HG03060 (cell line): ENCODE results near the gene PUM1.
"Not testable (repeated sequence)": the region's sequence is repeated elsewhere in the genome, so short reads cannot be mapped to it uniquely, and the experiment has no call there.

Source experiments
- ATAC-seq: cut with Tn5 transposase; IDR thresholded peaks from one replicate; pipeline ENCODE4 v1.9.1; 2021; ENCODE audit warnings: low read depth, moderate number of reproducible peaks; ENCODE audit not compliant: unreplicated experiment

The PUM1 gene

DNA sequence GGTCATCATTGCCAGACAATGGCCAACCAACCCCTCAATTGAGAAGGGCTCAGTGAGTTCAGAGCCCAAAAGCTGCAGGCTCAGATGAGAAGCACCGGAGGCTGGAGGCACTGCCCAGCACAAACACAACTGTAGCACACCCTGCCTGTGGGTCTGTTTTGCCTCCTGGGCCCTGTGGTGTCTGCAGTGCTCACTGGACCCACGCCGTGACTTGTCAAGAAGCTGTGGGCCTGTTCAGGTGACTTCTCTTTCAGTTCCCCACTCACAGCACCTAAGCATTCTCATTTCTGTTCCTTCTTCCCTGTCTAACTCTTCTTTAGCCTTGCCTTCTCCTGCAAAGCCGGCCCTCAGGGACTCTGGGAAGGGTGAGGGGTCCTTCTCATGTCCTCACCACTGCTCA, 129.8 kb downstream of the PUM1 start:
- ATAC-seq = not testable (repeated sequence)

DNA sequence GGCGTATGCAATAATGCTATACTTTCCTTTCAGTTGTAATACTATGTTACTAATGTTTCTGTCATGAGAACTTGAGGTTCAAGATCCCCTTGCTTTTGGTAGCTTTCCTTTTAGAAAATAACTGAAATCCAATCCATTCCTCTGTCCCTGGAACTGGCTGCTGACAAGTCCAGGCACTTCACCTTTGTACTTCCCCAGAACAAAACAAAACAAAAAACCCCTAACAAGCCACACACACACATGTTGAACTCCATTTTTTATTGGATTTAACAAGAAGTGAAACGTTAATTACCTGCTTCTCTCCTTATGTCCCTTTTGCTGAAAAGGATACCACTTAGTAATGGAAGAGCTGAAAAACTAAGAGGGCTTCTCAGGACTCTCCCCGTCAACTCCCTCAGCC, 130.9 kb downstream of the PUM1 start:
- no peak for ATAC-seq

- no peak for ATAC-seq
Observed at GRCh38 chr1:30933874-30934252, 131.7 kb downstream of the PUM1 start.

GRCh38 chr1:30930631-30931173, 134.8 kb downstream of the PUM1 start:
- no peak for ATAC-seq

- no peak for ATAC-seq
Observed at GRCh38 chr1:30929944-30930525, 135.5 kb downstream of the PUM1 start.

DNA sequence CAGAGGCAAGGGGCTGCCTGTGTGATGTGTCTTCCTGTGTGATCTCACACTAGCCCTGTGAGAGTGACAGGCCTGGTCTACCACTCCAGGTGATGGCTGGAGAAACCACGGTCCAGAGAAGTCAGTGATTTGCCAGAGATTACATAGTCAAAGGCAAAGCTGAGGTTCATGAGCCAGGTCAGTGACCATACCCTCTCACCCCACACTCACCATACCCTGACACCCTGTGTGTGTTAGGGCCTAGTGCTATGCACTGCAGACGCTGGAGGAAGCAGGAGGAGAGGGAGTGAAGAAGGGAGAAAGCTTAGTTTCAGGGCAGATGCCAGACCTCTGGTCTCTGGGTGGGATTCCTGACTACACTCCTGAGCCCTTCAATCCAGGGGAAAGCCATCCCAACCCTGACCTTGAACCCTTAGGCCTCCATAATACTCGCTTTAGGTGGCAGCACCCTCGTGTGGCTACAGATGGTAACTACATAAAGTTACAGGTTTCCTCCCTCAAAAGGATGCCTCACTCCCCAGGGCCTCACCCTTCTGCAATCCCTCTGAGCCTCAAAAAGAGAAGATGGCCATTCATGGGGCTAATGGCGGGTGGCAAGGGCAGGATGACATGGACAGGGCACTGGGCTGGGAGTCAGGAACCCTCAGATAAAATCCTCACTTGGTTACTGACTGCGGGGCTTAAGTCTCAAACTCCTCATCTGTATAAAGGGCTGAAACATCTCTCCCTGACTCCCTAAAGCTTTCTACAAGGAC, 136.2 kb downstream of the PUM1 start:
- ATAC-seq = no peak

- ATAC-seq = no peak
Observed at GRCh38 chr1:30928789-30929134, 136.8 kb downstream of the PUM1 start.

DNA sequence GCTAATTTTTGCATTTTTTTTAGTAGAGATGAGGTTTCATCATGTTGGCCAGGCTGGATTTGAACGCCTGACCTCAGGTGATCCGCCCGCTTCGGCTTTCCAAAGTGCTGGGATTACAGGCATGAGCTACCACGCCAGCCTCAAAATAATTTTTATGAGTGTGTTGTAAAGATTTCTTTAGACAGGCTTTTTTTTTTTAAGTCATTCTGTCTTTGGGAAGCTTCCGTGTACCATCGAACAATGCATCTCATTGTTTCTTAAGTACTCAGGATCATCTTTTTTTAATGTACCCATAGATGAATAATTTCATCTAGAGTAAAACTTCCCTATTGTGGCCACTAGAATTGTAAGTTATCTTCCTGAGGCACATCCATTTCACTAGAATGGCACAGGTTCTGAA, 137.3 kb downstream of the PUM1 start:
- ATAC-seq = no peak

- ATAC-seq = no peak
Observed at GRCh38 chr1:30927448-30927847, 138.1 kb downstream of the PUM1 start.

DNA sequence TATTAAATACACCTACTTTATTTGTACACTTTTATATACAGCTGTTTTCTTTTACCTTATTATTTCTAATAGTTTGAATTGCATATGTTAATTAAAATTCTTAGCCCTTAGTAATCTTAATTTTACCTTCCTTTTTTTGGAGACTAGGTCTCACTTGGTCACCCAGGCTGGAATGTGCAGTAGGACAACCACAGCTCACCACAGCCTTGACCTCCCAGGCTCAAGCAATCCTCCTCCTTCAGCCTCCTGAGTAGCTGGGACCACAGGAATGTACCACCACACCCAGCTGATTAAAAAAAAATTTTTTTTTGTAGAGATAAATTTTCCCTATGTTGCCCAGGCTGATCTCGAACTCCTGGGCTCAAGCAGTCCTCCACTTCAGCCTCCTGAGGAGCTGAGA, 141.9 kb downstream of the PUM1 start:
- no peak for ATAC-seq

GRCh38 chr1:30920827-30921226, 144.7 kb downstream of the PUM1 start:
- ATAC-seq = no peak

DNA sequence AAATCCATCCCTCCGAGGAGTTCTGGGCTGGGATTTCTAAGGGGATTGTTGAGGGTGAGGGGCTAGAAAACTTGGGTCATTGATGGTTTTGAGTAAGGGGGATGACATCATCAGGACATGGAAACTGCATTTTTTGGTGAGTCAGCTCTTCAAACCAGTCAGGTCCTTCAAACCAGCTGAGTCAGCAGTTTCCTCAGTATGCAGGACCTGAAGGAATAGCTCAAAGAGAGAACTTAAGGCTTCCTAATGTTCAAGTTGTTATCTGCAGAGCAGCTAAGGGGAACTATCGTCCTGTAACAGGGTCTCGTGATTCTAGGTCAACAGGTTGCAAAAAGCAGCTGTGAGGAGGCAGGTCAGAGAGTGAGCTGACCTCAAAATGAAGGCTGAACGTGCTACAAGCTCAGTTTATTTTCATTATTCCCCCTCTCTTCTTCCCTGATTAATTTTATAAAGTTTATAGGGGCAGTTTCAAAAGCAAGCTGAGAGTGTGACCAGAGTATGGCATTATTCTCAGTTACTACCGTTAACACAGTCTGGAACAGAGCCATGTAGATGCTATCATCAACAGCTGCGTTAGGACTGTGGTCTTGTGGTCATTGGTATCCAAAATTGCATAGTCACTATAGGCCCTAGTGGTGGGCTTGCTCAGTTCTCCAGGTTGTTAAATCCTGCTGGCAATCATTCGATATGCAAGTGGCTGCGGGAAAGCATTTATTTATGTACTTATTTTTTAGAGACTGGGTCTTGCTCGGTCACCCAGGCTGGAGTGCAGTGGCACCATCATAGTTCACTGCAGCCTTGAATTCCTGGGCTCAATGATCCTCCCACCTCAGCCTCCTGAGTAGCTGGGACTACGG, 146.3 kb downstream of the PUM1 start:
- ATAC-seq = no peak

GRCh38 chr1:30916296-30916695, 149.2 kb downstream of the PUM1 start:
- no peak for ATAC-seq

GRCh38 chr1:30915491-30916230, 149.9 kb downstream of the PUM1 start:
- no peak for ATAC-seq

- no peak for ATAC-seq
Observed at GRCh38 chr1:30914931-30915330, 150.6 kb downstream of the PUM1 start.

- no peak for ATAC-seq
Observed at GRCh38 chr1:30914587-30914922, 151.0 kb downstream of the PUM1 start.

GRCh38 chr1:30912913-30913652, 152.4 kb downstream of the PUM1 start:
- no peak for ATAC-seq

- ATAC-seq = no peak
Observed at GRCh38 chr1:30912224-30912623, 153.3 kb downstream of the PUM1 start.

GRCh38 chr1:30911059-30911954, 154.2 kb downstream of the PUM1 start:
- ATAC-seq = no peak
